GM18519 (cell line): Measurements from ENCODE around the gene EVA1B.

Source experiments
- ATAC-seq: cut with Tn5 transposase; IDR thresholded peaks from one replicate; pipeline ENCODE4 v1.9.1; 2021; ENCODE audit warnings: mild to moderate bottlenecking, moderate library complexity; ENCODE audit not compliant: unreplicated experiment, low FRiP score

EVA1B gene

GRCh38 chr1:36321119-36321951, 2.1 kb downstream of the EVA1B start:
- ATAC-seq, result no peak

- ATAC-seq, result no peak
Measured at GRCh38 chr1:36320767-36321118, 2.7 kb downstream of the EVA1B start.

GRCh38 chr1:36320291-36320761, 3.1 kb downstream of the EVA1B start:
- no peak for ATAC-seq

GRCh38 chr1:36309397-36309796, 14.0 kb downstream of the EVA1B start:
- ATAC-seq, result no peak

- ATAC-seq, result no peak
Measured at GRCh38 chr1:36307601-36308330, 15.7 kb downstream of the EVA1B start.

GRCh38 chr1:36306902-36307456, 16.5 kb downstream of the EVA1B start:
- ATAC-seq, result peak; percentile 97

- ATAC-seq, result peak; percentile 16
Measured at GRCh38 chr1:36306210-36306901, 17.1 kb downstream of the EVA1B start, which contains the start of gene SH3D21. SH3D21 (plus strand) TSS chr1:36306368; CDS start chr1:36306421, 53 bp downstream.

GRCh38 chr1:36305915-36306209, 17.6 kb downstream of the EVA1B start:
- ATAC-seq, result no peak

- ATAC-seq, result no peak
Measured at GRCh38 chr1:36304970-36305914, 18.2 kb downstream of the EVA1B start.

- no peak for ATAC-seq
Measured at GRCh38 chr1:36304521-36304920, 18.9 kb downstream of the EVA1B start.

- ATAC-seq, result no peak
Measured at GRCh38 chr1:36303650-36304360, 19.6 kb downstream of the EVA1B start.

GRCh38 chr1:36303244-36303643, 20.2 kb downstream of the EVA1B start:
- no peak for ATAC-seq

GRCh38 chr1:36301220-36301619, 22.2 kb downstream of the EVA1B start:
- no peak for ATAC-seq

- no peak for ATAC-seq
Measured at GRCh38 chr1:36300526-36300925, 22.9 kb downstream of the EVA1B start.

- ATAC-seq, result no peak
Measured at GRCh38 chr1:36298640-36299039, 24.8 kb downstream of the EVA1B start.

- ATAC-seq, result no peak
Measured at GRCh38 chr1:36297062-36297461, 26.4 kb downstream of the EVA1B start.

GRCh38 chr1:36295390-36295789, 28.1 kb downstream of the EVA1B start:
- ATAC-seq, result no peak

GRCh38 chr1:36287595-36287994, 35.9 kb downstream of the EVA1B start:
- no peak for ATAC-seq

GRCh38 chr1:36286802-36287201, 36.6 kb downstream of the EVA1B start:
- ATAC-seq, result no peak
